Measurements from ENCODE around the gene COMMD2. TPM values are rescaled to one million over a fixed set of nuclear protein-coding genes. Genes with fewer than 3 reads are reported as not detected.
A peak's percentile ranks its signal among the peaks of the same experiment; 100 is the strongest.

Gene COMMD2
- total RNA-seq, 2 experiments from 2014 or later, result 42.0 to 46.8 TPM

- H3K4me3 ChIP-seq (ENCODE audit: low read length), result peak overlapping the region; percentile 85
- H3K9me3 Mint-ChIP-seq, result no peaks in the 10 kb centered on the region
- DNase-seq (peak in 2 of 14 experiments; percentile 19 to 23), ATAC-seq (ENCODE audit: poor library complexity) (no peak)
- peak overlapping the region; percentile 69 for H3K27ac ChIP-seq (ENCODE audit: low read depth in 1 of 2, low read length in 2 of 2)
- peaks cover 51% of the 10 kb centered on the region for H3K36me3 Mint-ChIP-seq (ENCODE audit: low read depth)
- H3K36me3 ChIP-seq (ENCODE audit: insufficient read depth, low read length), result peaks cover 31% of the 10 kb centered on the region
- no peaks in the 10 kb centered on the region for H3K27me3 Mint-ChIP-seq
- no peaks in the 10 kb centered on the region for H3K9me3 ChIP-seq (ENCODE audit: control insufficient read depth in 1 of 2, insufficient read depth in 1 of 2, low read length in 2 of 2)
- TF ChIP-seq, protein P1, sequence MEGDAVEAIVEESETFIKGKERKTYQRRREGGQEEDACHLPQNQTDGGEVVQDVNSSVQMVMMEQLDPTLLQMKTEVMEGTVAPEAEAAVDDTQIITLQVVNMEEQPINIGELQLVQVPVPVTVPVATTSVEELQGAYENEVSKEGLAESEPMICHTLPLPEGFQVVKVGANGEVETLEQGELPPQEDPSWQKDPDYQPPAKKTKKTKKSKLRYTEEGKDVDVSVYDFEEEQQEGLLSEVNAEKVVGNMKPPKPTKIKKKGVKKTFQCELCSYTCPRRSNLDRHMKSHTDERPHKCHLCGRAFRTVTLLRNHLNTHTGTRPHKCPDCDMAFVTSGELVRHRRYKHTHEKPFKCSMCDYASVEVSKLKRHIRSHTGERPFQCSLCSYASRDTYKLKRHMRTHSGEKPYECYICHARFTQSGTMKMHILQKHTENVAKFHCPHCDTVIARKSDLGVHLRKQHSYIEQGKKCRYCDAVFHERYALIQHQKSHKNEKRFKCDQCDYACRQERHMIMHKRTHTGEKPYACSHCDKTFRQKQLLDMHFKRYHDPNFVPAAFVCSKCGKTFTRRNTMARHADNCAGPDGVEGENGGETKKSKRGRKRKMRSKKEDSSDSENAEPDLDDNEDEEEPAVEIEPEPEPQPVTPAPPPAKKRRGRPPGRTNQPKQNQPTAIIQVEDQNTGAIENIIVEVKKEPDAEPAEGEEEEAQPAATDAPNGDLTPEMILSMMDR (IDR thresholded peaks at IDR 0.05), result no peak
- H3K27me3 ChIP-seq (ENCODE audit: control insufficient read depth in 1 of 2, insufficient read depth in 2 of 2, low read length in 2 of 2), result no peaks in the 10 kb centered on the region
- POLR2A ChIA-PET, result interaction anchor here (0.8 to 2.5 kb wide), 4 partner anchors 57 to 952 kb away, joined by 3 to 31 read pairs (median 5); partner anchors contain the start of genes ERICH6, HPS3 and RNF13
- peak overlapping the region; percentile 99 for H3K4me3 Mint-ChIP-seq
- CTCF ChIA-PET, result interaction anchor here (0.6 to 2.6 kb wide), 5 partner anchors 14 to 798 kb away, joined by 3 to 12 read pairs (median 3); no protein-coding TSS in a partner anchor
- intact Hi-C loops (cut with DNase I, micrococcal nuclease), result loop anchor here in 1 of 2 experiments (10.0 kb wide), 1 partner anchor 627 kb away; the partner anchor contains the start of gene HPS3
- H3K4me1 Mint-ChIP-seq (ENCODE audit: low read depth), result peaks cover 45% of the 10 kb centered on the region
- H3K27ac Mint-ChIP-seq, result peak overlapping the region; percentile 96
- H3K4me1 ChIP-seq (ENCODE audit: insufficient read depth, low read length), result peaks cover 12% of the 10 kb centered on the region
Measured at GRCh38 chr3:149751551-149751950, 738 bp downstream of the COMMD2 start.

DNA sequence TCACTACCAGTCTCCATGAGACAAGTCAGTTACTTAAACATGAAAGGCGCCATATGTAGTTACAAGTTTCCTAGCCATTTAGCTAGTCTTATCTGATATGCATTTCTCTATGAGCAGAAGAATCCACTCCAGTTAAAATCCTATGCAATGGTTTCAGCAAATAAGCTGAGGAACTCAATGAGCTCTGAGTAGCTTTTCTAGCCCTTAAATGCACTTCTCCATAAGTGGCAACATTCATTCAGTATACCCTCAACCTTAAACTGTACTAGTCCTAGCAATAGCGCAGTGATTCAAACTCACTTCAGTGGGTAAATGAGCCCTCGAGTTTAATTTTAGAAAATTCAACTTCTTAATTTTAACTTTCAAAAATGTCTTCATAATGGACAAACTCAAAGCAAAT is 7.7 kb downstream of the COMMD2 start:
- ATAC-seq (ENCODE audit: poor library complexity), result no peak
- Mint-ChIP-seq H3K4me1 (ENCODE audit: low read depth) (peaks cover 15% of the 10 kb centered on the region), H3K27ac (no peak overlapping the region), H3K4me3 (no peak overlapping the region), H3K27me3 (no peaks in the 10 kb centered on the region), H3K9me3 (no peaks in the 10 kb centered on the region), H3K36me3 (ENCODE audit: low read depth) (peaks cover 93% of the 10 kb centered on the region)
- ChIA-PET POLR2A (no interaction called here), CTCF (no interaction called here)
- intact Hi-C loops (cut with DNase I, micrococcal nuclease), result no loop called here
- no peak overlapping the region for H3K4me3 ChIP-seq (ENCODE audit: low read length)
- H3K27me3 ChIP-seq (ENCODE audit: control insufficient read depth in 1 of 2, insufficient read depth in 2 of 2, low read length in 2 of 2), result no peaks in the 10 kb centered on the region
- DNase-seq, result no peak
- no peaks in the 10 kb centered on the region for H3K9me3 ChIP-seq (ENCODE audit: control insufficient read depth in 1 of 2, insufficient read depth in 1 of 2, low read length in 2 of 2)
- TF ChIP-seq, protein P1 (IDR thresholded peaks at IDR 0.05), result no peak
- H3K36me3 ChIP-seq (ENCODE audit: insufficient read depth, low read length), result peaks cover 71% of the 10 kb centered on the region
- no peak overlapping the region for H3K27ac ChIP-seq (ENCODE audit: low read depth in 1 of 2, low read length in 2 of 2)
- H3K4me1 ChIP-seq (ENCODE audit: insufficient read depth, low read length), result no peaks in the 10 kb centered on the region

GRCh38 chr3:149744151-149744550 is 8.1 kb downstream of the COMMD2 start:
- CTCF ChIA-PET, result no interaction called here
- Mint-ChIP-seq H3K27me3 (no peaks in the 10 kb centered on the region), H3K36me3 (ENCODE audit: low read depth) (peaks cover 93% of the 10 kb centered on the region), H3K4me3 (no peak overlapping the region), H3K4me1 (ENCODE audit: low read depth) (peaks cover 12% of the 10 kb centered on the region), H3K9me3 (no peaks in the 10 kb centered on the region), H3K27ac (no peak overlapping the region)
- TF ChIP-seq, protein P1 (IDR thresholded peaks at IDR 0.05), result no peak
- intact Hi-C loops (cut with DNase I, micrococcal nuclease), result no loop called here
- no peak for ATAC-seq (ENCODE audit: poor library complexity)
- no peaks in the 10 kb centered on the region for H3K27me3 ChIP-seq (ENCODE audit: control insufficient read depth in 1 of 2, insufficient read depth in 2 of 2, low read length in 2 of 2)
- no peaks in the 10 kb centered on the region for H3K9me3 ChIP-seq (ENCODE audit: control insufficient read depth in 1 of 2, insufficient read depth in 1 of 2, low read length in 2 of 2)
- no peak overlapping the region for H3K27ac ChIP-seq (ENCODE audit: low read depth in 1 of 2, low read length in 2 of 2)
- no peak overlapping the region for H3K4me3 ChIP-seq (ENCODE audit: low read length)
- H3K4me1 ChIP-seq (ENCODE audit: insufficient read depth, low read length), result no peaks in the 10 kb centered on the region
- peaks cover 72% of the 10 kb centered on the region for H3K36me3 ChIP-seq (ENCODE audit: insufficient read depth, low read length)
- POLR2A ChIA-PET, result no interaction called here
- DNase-seq, result no peak
